Fibroblast of skin of left biceps (primary cell): ENCODE data around the gene ADAMTS6.

Experiments
- DNase-seq, 2 experiments: peaks; one replicate each; pipeline ENCODE4 v3.0.0-alpha.2; 2013; ENCODE audit warnings: low read depth in 2 of 2

The ADAMTS6 gene

GRCh38 chr5:65475336-65475735, 6.4 kb downstream of the ADAMTS6 start:
- DNase-seq, result no peak

DNA sequence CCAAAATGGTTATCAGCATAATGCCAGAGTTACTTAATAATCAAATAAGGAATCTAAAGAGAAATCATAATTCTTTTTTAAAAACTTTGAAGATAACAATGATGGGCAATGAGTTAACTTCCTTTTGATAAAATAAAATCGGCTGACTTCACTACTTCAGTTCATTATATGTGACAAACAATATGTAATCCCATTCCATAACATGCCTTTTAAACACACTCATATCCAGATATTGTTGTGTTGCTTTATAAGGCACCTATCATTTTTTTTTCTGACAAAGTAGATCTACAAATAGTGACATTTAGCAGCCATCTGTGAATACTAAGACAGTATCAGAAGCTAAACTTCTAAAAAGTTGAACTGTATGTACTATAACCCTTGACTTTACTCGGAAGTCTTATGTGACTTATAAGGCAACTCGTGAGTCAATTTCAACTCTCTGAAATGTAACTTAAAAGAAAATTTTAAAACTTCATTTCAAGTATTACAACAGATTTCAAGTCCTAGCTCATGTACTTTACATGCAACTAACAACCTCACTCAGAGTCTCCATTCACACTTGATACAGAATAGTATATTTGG, 7.5 kb downstream of the ADAMTS6 start:
- DNase-seq, result no peak

- DNase-seq, result no peak
Measured at GRCh38 chr5:65468633-65469032, 13.1 kb downstream of the ADAMTS6 start.

- no peak for DNase-seq
Measured at GRCh38 chr5:65462139-65462705, 19.5 kb downstream of the ADAMTS6 start.

DNA sequence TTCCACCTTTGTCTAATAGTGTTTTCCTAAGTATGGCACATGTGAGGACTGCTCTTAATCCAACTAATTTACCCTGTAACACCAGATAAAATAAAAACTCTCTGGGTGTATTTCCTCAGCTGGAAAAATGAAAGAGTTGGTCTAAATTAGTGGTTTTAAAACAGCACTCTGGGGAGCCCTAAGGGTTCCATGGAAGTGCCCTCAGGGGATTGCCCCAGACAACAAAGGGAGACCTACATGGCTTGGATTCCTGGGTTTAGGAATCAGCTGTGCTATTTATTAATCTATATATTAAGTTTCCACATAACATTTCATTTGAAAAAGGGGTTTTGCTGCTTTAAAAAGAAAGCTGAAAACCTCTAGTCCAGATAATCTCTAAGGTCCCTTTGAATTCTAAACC, 20.2 kb downstream of the ADAMTS6 start:
- DNase-seq, result no peak

GRCh38 chr5:65459995-65460394, 21.7 kb downstream of the ADAMTS6 start:
- DNase-seq, result no peak

GRCh38 chr5:65455064-65455463, 26.7 kb downstream of the ADAMTS6 start:
- DNase-seq, result no peak

GRCh38 chr5:65451436-65451835, 30.3 kb downstream of the ADAMTS6 start:
- peak in 1 of 2 experiments; percentile 1 for DNase-seq

DNA sequence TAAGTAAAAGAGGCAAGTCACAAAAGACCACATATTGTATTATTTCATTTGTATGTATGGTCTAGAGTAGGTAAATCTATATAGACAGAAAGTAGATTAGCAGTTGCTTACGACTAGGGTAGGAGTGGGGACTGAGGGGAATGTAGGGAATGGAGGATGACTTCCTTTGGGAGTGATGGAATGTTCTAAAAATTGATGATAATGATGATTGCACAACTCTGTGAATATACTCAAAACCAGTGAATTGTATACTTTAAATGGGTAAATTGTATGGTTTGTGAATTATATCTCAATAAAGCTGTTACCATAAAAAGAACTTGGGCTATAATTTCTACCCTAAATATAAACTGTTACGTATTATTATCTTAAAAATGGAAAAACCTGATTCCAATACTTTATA, 35.0 kb downstream of the ADAMTS6 start:
- DNase-seq, result peak in 1 of 2 experiments; percentile 4

GRCh38 chr5:65441800-65442199, 39.9 kb downstream of the ADAMTS6 start:
- no peak for DNase-seq

- no peak for DNase-seq
Measured at GRCh38 chr5:65440456-65440855, 41.3 kb downstream of the ADAMTS6 start.

DNA sequence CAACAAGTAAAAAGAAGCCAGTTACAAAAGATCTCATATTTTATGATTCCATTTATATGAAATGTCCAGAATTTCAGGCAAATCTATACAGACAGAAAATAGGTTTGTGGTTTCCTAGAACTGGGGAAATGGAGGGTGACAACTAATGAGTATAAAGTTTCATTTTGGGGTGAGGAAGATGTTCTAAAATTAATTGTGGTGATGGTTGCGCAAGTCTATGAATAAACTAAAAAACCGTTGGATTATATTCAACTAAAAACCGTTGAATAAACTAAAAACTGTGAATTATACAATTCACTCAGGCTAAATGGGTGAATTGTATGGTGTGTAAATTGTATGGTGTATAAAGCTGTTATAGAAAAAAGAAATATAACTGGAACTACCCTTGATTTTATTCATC, 47.6 kb downstream of the ADAMTS6 start:
- DNase-seq, result no peak

DNA sequence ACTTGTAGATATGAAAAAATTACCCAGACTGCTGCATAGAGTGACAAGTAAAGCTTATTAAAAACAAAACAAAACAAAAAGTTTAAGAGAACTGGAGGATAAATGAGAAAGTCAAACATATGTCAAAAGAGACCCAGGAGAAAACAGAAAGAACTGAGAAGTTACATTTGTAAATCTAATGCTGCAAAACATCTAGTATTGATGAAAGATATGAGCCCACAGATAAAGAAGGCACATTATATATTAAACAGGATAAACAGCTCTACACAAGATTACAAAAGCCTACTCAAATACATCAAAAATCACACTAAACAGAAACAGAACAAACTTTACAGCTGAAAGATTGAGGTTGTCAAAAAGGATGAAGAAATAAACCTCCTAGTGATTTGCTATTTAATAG, 55.1 kb downstream of the ADAMTS6 start:
- DNase-seq, result no peak

GRCh38 chr5:65423623-65424022, 58.1 kb downstream of the ADAMTS6 start:
- no peak for DNase-seq

GRCh38 chr5:65418661-65419060, 63.1 kb downstream of the ADAMTS6 start:
- no peak for DNase-seq

DNA sequence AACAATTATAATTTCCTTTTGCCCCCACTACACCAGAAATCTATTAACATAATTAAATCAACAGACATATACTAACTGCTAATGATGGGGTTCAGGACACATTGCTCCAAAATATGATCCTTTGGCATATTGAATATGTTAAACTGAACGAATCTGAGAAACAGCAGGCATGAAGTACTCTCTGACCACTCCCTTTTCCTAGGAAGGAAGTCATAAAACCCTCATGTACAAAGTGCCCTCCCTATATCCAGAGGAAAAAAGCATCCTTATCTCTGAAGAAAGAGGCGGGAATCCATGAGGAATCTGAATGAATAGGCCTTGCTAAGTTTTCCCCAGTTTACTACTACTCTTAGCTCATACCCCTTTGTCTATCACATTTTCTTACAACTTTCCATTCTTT, 67.9 kb downstream of the ADAMTS6 start:
- DNase-seq, result no peak

DNA sequence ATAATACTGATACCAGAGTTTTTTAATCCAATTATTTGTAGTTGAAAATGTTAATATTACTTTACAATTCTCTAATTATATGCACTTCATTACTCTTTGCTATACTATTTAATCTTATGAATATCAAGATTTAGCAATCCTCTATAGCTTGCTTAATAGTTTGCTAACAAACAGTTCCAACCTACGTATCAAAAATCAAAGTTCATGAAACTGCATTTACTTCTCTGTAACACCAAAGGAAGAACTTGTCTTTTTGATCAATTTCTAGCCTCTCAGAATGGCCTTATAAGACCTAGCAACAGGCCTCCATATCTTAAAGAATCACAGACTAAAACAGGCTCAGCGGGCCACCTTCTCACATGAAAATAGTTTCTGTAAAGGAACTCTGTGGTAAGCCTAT, 68.9 kb downstream of the ADAMTS6 start:
- no peak for DNase-seq

DNA sequence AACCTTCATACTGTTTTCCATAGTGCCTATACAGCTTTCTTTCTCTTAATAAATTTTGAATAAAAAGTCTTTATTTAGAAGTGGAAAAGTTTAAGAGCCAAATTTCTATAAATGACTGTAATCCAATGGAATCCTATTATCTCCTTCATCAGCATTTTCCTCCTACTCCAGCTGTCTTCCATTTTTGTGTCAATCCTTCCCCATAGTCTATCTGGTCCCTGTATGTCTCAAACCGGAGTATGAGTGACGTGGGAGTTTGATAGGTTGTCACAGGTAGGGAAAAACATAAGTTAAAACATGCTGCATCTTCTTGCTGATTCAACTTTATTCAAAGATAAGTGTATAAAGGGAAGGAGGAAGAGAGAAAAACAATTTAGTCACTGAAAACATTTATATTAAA, 70.4 kb downstream of the ADAMTS6 start:
- DNase-seq, result no peak

- DNase-seq, result no peak
Measured at GRCh38 chr5:65395526-65396155, 86.1 kb downstream of the ADAMTS6 start.

DNA sequence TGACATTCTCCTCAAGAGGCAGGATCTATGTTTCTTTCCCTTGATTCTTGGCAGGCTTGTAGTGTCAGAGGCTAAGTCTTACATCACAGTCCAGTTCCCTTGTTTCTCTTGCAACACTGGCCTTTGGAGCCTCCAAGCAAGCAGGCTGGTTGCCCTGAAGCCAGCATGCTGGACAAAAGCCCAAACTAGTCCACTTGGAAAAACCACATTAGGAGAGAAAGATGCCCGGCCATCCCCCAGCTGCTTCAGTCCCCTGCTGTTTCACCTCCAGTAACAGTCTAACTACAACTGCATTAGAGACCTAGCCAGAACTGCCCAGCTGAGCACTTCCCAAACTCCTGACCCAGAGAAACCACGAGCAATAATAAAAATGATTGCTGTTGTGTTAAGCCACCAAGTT, 87.6 kb downstream of the ADAMTS6 start:
- peak; percentile 51 to 62 for DNase-seq

DNA sequence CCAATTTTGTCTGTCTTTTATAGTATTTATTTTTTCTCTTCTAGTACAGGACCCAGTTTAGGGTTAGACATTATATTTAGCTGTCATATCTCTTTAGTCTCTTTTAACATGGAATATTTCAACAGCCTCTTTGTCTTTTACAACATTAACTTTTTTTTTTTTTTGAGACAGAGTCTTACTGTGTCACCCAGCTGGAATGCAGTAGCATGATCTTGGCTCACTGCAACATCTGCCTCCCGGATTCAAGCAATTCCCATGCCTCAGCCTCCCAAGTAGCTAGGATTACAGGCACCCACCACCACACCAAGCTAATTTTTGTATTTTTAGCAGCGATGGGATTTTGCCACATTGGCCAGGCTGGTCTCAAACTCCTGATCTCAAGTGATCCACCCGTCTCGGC, 90.1 kb downstream of the ADAMTS6 start:
- DNase-seq, result no peak

GRCh38 chr5:65390208-65390607, 91.5 kb downstream of the ADAMTS6 start:
- no peak for DNase-seq

DNA sequence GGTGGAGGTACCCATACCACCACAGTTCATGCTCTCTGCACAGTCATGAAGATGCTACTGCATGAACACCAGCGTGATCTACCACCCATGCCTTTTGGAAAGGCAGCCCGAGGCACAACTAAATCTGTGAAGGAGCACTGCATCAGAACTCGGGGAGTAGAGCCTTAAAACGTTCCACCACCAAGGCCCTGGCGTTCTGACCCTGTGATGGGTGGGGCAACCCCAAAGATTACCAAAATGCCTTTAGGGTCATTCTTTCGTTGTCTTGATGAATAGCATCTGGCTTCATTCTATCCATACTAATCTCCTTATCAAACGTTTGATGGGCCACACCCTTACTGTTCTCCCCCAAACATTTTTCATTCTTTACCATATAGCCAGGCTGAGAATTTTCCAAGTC, 97.9 kb downstream of the ADAMTS6 start:
- DNase-seq, result no peak

- DNase-seq, result no peak
Measured at GRCh38 chr5:65382582-65382981, 99.1 kb downstream of the ADAMTS6 start.
